SK-N-SH treated with all-trans-retinoic acid at 6 μM for 48 hours (cell line): ENCODE measurements around the gene PSME3IP1.
A peak's percentile ranks its signal among the peaks of the same experiment; 100 is the strongest.
"Not testable (repeated sequence)": the region's sequence is repeated elsewhere in the genome, so short reads cannot be mapped to it uniquely, and the experiment has no call there.

ENCODE experiments used
- ATAC-seq: fragments of 200-7000 bp; cut with Tn5 transposase; 3 replicates; pipeline ENCODE4 v1.9.1; 2020; ENCODE audit warnings: mild to moderate bottlenecking, moderate library complexity
- ARNTL ChIP-seq: fragments of 450-650 bp; formaldehyde crosslinking; IDR thresholded peaks from 2 replicates; pipeline ENCODE4 v1.5.0; 2020; ENCODE audit warnings: low read depth, mild to moderate bottlenecking, moderate library complexity, borderline replicate concordance
- BACH2 ChIP-seq: fragments of 250-450 bp; sonication (Bioruptor Pico); IDR thresholded peaks from 2 replicates; pipeline ENCODE4 v1.9.0; 2021; ENCODE audit warnings: mild to moderate bottlenecking, borderline replicate concordance
- CSDC2 ChIP-seq: fragments of 250-450 bp; sonication (Bioruptor Pico); IDR thresholded peaks from 2 replicates; pipeline ENCODE4 v1.5.0; 2020; ENCODE audit warnings: mild to moderate bottlenecking, moderate library complexity
- ESRRG ChIP-seq: fragments of 250-450 bp; sonication (Bioruptor Pico); IDR thresholded peaks from 2 replicates; pipeline ENCODE4 v1.6.1; 2021; ENCODE audit warnings: mild to moderate bottlenecking
- OSR1 ChIP-seq: fragments of 250-450 bp; sonication (Bioruptor Pico); IDR thresholded peaks from 2 replicates; pipeline ENCODE4 v1.8.0; 2022; ENCODE audit warnings: moderate library complexity, mild to moderate bottlenecking, inconsistent platforms
- POU6F1 ChIP-seq: fragments of 250-450 bp; sonication (Bioruptor Pico); IDR thresholded peaks from 2 replicates; pipeline ENCODE4 v1.8.0; 2021; ENCODE audit warnings: low read depth, mild to moderate bottlenecking, moderate library complexity, borderline replicate concordance
- PPARA ChIP-seq: fragments of 250-450 bp; sonication (Bioruptor Pico); IDR thresholded peaks from 2 replicates; pipeline ENCODE4 v1.5.0; 2020; ENCODE audit warnings: mild to moderate bottlenecking, borderline replicate concordance
- RARB ChIP-seq: fragments of 250-450 bp; sonication (Bioruptor Pico); IDR thresholded peaks from 2 replicates; pipeline ENCODE4 v1.8.0; 2021; ENCODE audit warnings: mild to moderate bottlenecking, moderate library complexity
- TCF4 ChIP-seq: fragments of 250-450 bp; sonication (Bioruptor Pico); IDR thresholded peaks from 2 replicates; pipeline ENCODE4 v1.8.0; 2021; ENCODE audit warnings: mild to moderate bottlenecking, moderate library complexity, borderline replicate concordance
- TSHZ2 ChIP-seq: fragments of 250-450 bp; sonication (Bioruptor Pico); IDR thresholded peaks from 2 replicates; pipeline ENCODE4 v1.5.0; 2020; ENCODE audit warnings: mild to moderate bottlenecking, moderate library complexity
- ZC3H10 ChIP-seq: fragments of 250-450 bp; sonication (Bioruptor Pico); IDR thresholded peaks from 2 replicates; pipeline ENCODE4 v1.5.1; 2021; ENCODE audit warnings: mild to moderate bottlenecking, moderate library complexity
- ZFP3 ChIP-seq: fragments of 250-450 bp; sonication (Bioruptor Pico); IDR thresholded peaks from 2 replicates; pipeline ENCODE4 v1.5.0; 2020; ENCODE audit warnings: mild to moderate bottlenecking, moderate library complexity
- ZFP30 ChIP-seq: fragments of 450-650 bp; formaldehyde crosslinking; IDR thresholded peaks from 2 replicates; pipeline ENCODE4 v1.5.0; 2022; ENCODE audit warnings: mild to moderate bottlenecking, moderate library complexity
- ZNF565 ChIP-seq: fragments of 450-650 bp; formaldehyde crosslinking; conservative IDR thresholded peaks from 2 replicates; pipeline ENCODE4 v1.5.0; 2020; ENCODE audit warnings: low read depth, mild to moderate bottlenecking, moderate library complexity
- ZNF70 ChIP-seq: fragments of 450-650 bp; formaldehyde crosslinking; IDR thresholded peaks from 2 replicates; pipeline ENCODE4 v1.5.0; 2020; ENCODE audit warnings: mild to moderate bottlenecking, moderate library complexity
- TF ChIP-seq, protein P1 (sequence below): fragments of 250-450 bp; sonication (Bioruptor Pico); IDR thresholded peaks from 2 replicates; pipeline ENCODE4 v1.8.0; 2020; ENCODE audit warnings: mild to moderate bottlenecking, moderate library complexity, borderline replicate concordance

PSME3IP1 gene

GRCh38 chr16:57188711-57189002 is 2.8 kb upstream of the PSME3IP1 start (continued):
- no peak for TF ChIP-seq PPARA (CRISPR knock-in tag)

GRCh38 chr16:57187902-57188710 is 2.3 kb upstream of the PSME3IP1 start:
- ATAC-seq: not testable (repeated sequence)

GRCh38 chr16:57186872-57187854 is 1.3 kb upstream of the PSME3IP1 start:
- ATAC-seq: peak; percentile 18

DNA sequence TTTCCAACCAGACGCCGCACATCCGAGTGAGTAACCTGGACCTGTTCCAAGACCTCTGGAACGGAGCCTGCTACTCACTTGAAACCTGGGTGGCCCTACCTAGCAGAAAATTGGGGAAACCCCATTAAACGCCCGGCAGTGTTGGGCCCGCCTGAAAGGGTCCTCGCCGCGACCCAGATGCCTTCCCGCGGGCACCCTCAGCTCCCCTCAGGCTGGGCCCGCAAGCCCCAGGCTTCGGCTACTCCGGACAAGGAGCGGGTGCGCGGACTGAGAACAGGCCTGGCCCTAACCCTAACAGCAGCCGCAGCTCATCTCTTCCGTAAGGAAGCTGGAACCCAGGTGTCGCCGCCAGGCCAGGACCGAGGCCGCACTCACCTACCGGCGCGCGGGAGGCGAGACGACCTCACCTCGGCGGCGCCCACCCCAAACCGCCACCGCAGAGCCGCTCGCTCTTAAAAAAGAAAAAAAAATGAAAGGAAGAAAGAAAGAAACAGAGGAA is 344 bp downstream of the PSME3IP1 start:
- ATAC-seq: peak; percentile 24
- TF ChIP-seq ZFP3: no peak
- TF ChIP-seq RARB (CRISPR knock-in tag): no peak
- TF ChIP-seq ESRRG: no peak
- TF ChIP-seq ZNF70 (CRISPR knock-in tag): no peak
- TF ChIP-seq ZC3H10: no peak
- no peak for TF ChIP-seq CSDC2 (CRISPR knock-in tag)
- no peak for TF ChIP-seq TSHZ2 (CRISPR knock-in tag)
- TF ChIP-seq TCF4 (CRISPR knock-in tag): no peak
- no peak for TF ChIP-seq BACH2 (CRISPR knock-in tag)
- no peak for TF ChIP-seq ZNF565 (CRISPR knock-in tag)
- TF ChIP-seq ZFP30: no peak

More at GRCh38 chr16:57186872-57187854, 1.3 kb upstream of the PSME3IP1 start:
- TF ChIP-seq PPARA (CRISPR knock-in tag) (no peak), ZNF565 (CRISPR knock-in tag) (no peak), ZNF70 (CRISPR knock-in tag) (no peak), ZFP3 (no peak), POU6F1 (CRISPR knock-in tag) (no peak), OSR1 (no peak), RARB (CRISPR knock-in tag) (no peak), ESRRG (no peak), ZFP30 (no peak), TCF4 (CRISPR knock-in tag) (no peak), CSDC2 (CRISPR knock-in tag) (no peak), TSHZ2 (CRISPR knock-in tag) (no peak), ARNTL (CRISPR knock-in tag) (no peak), ZC3H10 (no peak)
- TF ChIP-seq, protein P1, sequence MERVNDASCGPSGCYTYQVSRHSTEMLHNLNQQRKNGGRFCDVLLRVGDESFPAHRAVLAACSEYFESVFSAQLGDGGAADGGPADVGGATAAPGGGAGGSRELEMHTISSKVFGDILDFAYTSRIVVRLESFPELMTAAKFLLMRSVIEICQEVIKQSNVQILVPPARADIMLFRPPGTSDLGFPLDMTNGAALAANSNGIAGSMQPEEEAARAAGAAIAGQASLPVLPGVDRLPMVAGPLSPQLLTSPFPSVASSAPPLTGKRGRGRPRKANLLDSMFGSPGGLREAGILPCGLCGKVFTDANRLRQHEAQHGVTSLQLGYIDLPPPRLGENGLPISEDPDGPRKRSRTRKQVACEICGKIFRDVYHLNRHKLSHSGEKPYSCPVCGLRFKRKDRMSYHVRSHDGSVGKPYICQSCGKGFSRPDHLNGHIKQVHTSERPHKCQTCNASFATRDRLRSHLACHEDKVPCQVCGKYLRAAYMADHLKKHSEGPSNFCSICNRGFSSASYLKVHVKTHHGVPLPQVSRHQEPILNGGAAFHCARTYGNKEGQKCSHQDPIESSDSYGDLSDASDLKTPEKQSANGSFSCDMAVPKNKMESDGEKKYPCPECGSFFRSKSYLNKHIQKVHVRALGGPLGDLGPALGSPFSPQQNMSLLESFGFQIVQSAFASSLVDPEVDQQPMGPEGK (CRISPR knock-in tag): no peak
- TF ChIP-seq, all 23 proteins: peak for 0
